Fibroblast of skin of abdomen (primary cell): ENCODE measurements around the gene TCOF1.

Experiments used
- DNase-seq: peaks from one replicate; pipeline ENCODE4 v3.0.0-alpha.2; 2013

The TCOF1 gene

DNA sequence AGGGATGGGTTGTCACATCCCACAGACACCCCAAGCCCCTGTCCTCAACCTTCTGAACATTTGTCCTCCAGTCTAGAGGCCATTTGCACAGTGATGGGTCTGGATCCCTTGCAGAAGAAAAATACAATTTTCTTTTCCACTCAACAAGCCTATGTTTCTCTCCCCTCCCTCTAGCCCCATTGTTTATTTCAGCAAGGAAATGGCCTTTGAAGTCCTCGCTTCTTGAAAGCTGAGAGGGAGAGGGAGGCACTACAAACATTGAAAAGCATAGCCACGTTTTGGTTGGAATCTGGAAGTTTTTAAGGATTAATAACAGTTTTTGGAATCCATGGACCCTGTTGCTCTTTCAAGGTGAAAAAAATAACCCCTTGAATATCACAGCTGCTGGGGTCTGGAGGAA, 30.8 kb upstream of the TCOF1 start:
- DNase-seq, result no peak

DNA sequence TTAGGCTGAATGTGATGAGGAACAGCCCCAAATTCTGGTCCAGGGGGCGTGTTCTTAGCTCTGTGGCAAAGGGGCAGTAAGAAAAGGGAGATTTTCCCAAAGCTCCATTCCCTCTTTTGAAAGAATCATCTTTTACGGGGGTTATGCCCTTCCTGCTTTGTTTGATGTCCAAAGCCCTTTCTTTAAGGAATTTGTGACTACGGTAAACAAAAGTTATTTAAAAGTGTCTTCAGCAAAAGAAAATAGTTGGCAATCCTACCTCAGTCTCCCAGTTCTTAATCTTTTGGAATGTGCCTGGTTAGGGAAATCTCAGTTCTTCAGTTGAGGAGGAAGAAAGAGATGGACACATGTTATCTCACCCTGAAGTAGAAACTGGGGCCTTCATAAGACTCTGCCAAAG, 30.4 kb upstream of the TCOF1 start:
- DNase-seq, result no peak

DNA sequence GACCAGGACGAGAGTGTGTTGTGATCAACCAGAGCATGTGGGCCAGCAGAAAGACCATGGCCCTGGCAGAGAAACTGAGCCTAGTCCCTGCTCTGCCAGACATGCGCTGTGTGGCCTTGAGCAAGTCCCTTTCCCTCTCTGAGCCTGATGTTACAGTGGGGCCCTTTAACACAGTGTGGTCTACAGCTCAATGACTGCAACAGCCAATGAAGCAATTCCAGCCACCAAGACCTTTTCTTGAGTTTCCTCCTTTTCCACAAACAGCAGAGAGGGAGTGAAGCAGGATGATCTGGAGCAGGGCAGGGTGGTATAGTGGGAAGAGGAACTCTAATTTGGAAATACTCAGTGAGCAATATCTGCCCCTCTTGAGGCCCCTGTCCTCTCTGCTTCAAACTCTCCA, 29.0 kb upstream of the TCOF1 start:
- DNase-seq, result no peak

DNA sequence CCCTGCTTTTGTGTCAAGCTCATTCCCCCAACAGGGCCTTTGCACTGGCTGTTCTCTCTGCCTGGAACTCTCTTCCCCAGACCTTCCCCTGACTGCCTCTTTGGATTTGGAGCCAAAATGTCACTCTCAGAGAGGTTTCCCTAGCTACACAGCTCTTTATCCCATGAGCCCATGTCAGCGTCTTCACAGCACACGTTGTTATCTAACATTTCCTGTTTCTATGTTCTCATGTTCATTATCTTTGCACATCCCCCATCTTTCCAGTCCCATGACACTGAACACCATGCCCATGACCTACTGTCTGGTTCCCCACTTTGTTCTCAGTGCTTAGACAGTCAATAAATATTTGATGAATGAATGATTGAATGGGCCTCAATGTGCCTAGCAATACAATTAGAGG, 28.5 kb upstream of the TCOF1 start:
- no peak for DNase-seq

DNA sequence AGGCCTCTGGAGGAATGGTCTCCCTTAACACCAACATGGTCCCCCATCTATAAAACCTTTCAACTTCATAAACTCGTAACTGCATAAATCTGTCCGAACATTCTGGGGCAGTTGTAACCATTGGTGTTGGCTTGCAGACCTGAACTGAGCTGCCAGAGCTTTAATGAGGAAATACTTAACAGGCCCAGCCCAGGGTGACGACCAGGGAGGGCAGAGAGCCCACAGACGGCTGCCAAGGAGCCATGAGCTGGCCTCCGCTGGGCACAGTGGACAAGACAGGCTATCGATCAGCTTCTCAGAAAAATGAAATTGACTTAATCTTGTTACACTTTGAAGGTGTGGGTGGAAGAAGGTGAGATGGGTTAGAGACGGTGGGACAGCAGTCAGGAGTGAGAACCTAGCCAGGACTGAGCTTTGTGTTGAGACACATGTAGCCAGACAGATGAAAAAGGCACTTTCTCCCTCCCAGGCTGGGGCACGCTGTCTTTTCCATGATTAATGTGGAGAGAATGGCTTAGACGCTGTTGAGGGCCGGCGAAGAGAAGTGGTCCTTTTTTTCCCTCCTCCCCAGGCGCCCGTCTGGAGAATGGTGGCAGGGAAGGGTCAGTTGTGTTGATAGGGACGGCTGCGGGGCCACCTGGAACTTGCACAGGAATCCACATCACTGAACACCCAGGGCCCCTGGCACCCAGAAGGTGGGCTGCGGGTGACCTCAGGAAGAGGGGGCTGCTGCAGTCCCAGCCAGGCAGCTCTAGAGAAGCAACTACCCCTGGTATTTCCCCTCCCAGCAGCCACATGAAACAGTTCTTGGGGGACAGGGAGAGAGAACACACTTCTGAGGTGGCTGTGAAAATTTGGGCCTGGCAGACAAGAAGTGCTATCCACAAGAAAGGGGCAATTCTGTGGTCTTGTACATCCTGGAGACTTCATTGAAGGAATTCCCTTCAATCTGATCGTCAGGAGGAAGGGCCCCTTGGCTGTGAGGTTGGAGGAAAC, 27.3 kb upstream of the TCOF1 start:
- no peak for DNase-seq

DNA sequence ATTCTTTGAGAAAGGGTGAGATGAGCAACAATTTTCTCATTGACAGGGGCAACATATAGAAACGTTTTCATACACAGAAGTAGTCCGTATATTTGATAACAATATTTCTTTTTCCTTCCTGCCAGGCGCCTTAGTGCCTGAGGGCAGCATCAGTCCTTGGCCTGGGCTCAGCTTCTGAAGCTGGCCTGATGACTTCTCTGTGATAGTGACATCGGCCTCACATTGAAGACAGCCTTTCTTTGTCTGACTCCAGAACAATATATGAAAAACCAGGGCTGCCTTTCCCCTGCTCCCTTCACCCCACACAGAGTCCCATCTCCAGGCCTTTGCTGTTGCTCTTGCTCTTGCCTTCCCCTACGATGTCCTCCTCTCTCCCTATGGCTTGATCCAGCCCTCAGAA, 24.1 kb upstream of the TCOF1 start:
- DNase-seq, result no peak

DNA sequence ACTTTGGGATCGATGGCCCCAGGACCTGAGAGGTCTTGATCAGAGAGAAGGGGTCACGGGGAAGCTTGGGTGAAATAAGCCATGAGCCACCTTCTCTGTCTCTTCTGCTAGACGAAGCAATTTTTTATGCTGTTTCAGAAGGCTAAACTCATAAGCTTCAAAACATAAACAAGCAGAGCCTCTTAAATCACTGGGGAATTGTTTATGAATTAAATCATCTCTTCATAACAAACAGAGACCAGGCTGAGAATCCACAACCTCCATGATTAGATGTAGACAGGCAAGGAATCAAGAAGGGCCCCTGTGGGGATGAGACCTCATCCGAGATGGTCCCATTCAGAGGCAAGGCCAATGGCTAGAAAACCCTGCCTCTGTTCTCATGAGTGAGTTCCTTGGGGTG, 21.7 kb upstream of the TCOF1 start:
- no peak for DNase-seq

DNA sequence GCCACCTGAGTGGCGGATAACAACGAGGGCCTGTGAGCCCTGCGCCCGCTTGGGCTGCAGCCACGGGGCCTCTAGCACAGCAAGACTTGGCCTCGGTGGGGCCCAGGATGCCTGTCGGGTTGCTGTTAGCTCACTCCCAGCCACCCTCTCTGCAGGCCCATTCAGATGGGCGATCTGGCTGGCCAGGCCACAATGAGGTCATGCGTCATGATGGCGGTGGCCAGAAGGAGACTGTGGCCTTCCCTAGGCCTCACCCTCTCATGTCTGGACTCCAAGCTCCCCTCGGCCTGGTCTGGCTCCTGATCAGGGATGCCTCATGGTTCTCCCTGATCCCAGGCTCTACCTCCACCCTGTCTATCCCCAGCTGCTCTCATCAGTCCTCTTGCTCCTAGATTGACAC, 19.0 kb upstream of the TCOF1 start:
- DNase-seq, result no peak

DNA sequence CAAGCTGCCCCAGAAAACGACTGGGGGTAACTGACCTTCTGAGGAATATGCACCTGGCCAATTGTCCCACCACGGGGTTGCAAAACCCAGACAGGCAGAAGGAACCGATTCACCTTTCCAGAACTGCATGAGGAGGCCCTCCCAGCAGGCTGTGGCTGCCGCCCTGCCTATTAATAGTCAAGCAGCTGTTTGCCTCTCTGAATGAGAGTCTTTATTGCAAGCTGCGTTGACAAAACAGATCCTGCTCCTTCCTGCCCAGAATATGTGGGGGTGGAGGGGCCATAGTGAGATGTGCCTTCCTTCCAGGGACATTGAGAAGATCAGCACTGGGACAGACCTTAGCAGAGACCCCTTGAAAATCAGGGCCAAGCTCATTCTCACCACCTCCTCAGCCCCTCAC, 18.3 kb upstream of the TCOF1 start:
- DNase-seq, result no peak

DNA sequence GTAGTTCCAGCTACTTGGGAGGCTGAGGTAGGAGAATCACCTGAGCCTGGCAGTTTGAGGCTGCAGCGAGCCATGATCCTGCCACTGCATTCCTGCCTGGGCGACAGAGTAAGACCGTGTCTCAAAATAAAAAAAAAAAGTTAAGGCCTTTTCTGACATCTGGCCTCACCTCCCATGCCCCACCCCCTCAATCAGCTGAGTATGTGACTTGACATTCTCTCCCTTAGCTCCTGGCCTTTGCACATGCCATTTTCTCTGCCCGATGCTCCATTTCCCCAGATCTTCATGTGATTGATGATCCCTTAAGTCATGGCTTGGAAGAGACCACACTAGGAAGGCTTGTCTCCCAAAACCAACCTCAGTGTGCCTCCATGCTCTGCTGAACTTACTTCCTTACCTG, 17.7 kb upstream of the TCOF1 start:
- DNase-seq, result no peak

DNA sequence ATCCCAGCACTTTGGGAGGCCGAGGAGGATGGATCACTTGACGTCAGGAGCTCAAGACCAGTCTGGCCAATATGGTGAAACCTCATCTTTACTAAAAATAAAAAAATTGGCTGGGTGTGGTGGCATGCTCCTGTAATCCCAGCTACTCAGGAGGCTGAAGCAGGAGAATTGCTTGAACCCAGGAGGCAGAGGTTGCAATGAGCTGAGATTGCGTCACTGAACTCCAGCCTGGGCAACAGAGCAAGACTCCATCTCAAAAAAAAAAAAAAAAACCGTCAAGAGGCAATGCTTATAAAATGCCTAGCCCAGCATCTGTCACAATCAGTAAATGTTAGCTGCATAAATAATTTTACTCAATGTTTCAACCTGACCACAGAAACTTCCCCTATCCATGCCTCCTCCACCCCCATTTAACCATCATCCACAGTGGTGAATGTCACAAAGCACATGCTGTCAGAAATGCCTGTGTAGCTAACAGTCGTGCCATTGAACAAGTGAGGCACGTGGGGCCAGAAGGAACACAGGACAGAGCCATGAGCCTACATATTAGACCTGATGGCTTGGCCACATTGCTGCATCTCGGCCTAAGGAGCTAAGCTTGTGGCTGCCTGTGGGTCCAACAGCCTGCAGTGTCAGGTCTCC, 16.8 kb upstream of the TCOF1 start:
- no peak for DNase-seq

DNA sequence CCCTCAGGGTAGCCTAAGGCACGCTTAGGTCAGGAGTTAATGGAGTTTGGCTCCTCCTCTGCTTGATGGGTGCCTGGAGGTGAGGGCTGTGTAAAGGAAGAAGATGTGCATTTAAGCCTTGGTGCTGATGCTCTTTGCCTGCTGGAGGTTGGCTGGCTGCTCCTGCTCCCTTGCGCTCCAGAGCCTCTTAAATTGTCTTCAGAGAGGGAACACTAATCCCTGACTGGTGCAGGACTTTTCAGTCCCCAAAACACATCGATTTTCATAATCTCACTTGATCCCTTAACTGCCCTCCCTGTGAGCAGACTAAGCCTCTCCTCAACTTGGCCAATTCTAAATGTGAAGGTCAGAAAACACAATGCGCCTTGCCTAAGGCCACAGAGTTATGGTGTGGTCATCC, 16.2 kb upstream of the TCOF1 start:
- no peak for DNase-seq

DNA sequence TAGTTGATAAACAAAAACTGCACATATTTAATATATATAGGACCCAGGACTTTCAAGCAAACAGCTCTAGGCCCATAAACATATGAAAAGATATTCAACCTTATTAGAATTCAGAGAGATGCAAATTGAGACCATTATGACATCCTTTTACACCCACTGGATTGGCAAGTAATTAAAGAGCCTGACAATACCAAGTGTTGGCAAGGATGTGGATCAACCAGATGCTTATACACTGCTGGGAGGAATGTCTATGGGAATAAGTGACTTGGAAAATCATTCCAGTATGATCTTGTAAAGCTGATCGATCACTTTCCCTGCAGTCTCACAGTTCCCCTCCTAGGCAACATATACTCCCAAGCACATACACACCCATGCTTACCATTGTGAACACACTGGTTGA, 15.5 kb upstream of the TCOF1 start:
- DNase-seq, result no peak

DNA sequence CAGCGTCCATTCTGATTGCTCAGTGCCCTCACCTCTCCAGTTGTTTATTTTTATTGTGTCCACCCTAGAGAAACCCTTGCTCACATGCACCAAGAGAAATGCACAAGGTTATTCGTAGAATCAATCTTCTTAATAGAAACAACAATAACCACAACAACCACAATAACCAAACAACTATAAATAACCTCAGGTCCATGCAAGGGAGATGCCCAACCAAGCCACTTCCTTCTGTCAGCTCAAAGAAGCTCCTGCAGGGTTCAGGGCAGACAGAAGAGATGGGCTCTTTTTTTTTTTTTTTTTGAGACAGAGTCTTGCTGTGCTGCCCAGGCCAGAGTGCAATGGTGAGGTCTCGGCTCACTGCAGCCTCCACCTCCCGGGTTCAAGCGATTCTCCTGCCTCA, 14.9 kb upstream of the TCOF1 start:
- DNase-seq, result no peak

DNA sequence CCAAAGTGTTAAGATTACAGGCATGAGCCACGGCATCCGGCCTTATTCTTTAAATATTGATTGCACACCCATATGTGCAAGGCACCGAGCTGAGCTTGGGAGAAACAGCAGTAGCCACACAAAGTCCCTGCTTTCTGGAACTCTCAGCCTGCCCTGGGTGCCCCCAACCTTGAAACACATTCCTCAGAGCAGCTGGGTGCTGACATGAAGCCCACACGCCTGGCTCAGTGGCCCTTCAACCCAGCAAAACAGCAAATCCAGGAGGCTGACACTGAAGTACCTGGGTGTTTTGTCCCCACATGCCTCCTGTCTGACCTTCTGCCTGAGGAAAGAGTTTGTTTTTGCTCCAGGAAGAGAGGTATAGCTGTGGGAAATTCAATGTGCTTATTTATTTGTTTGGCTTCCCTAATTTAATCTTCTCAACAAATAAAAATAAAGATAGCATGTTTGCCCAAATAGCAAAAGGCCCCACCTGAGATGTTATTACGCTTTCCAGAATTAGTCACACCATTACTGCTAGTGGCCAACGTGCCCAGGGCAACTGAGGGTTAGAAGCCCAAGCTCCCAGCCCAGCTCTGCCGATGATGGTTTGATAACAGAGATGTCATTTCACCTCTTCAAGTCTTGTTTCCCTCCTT, 13.4 kb upstream of the TCOF1 start:
- DNase-seq, result no peak

DNA sequence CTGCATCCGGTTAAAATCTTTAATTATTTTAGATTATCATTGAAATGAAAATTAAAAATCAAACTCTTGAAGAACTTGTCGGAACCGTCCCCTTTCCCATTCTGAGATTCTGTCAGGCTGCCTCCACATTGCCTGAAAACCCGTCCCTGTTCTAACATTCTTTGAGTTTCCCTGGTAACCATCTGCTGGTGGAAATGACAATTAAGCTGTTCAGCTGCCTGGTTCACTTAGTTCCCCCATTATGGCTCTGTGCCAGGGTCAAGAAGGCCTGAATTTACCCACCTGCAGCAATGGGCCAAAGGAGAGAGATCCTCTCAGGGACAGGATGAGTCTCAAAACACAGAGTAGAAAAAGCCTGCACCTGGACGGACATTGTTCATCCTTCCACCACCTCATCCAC, 11.8 kb upstream of the TCOF1 start:
- DNase-seq, result no peak

DNA sequence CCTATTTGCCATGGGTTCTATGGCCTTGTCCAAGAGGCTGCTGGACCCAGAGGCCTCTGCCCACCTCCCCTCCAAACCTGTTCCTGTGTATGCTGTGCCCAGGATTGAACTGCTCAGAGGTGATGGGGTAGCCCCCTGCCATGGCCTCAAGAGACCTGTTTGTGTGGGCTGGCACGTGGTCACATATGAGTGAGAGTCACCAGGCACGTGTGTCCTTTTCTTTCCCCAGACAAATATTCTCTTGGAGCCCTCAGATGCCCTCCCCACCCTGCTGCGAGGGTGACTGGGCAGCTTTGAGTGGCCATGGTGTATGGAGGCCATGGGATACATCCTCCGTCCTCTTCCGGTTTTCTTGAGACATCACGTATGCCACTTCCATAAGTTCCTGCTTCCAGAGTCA, 10.9 kb upstream of the TCOF1 start:
- no peak for DNase-seq

DNA sequence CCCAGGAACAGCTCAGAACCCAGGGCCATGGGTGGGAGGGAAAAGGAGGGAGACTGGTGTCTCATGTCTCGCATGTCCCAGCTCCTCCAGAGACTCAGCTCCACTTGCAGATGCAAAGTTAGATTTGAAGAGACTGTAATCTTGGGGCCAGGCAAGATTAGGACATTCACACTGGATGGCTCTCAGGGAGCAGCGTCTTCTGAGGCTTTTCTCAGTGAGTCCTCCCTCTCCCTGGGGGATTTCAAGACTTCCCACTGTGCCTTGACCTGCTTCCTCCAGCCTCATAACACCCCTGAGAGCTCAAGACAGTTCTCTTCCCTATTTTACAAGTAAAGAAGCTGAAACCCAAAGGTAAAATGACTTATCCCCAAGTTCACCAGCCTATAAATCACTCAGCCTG, 10.5 kb upstream of the TCOF1 start:
- no peak for DNase-seq

DNA sequence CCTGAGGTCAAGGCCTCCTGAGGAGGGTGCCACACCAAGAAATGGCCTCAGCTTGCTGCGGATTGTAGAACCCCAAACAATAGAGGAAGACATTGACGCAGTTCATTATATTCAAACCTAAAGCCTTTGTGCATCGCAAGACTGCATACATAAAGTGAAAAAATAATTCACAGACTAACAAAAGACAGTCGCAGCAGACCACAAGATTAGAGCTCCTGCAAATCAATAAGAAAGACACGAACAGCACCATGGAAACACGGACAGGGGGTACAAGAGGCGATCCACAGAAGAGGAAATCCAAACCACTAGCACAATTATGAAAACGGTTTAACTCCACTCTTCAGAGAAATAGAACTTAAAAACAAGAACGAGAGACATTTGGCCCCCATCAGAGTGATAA, 10.0 kb upstream of the TCOF1 start:
- no peak for DNase-seq

DNA sequence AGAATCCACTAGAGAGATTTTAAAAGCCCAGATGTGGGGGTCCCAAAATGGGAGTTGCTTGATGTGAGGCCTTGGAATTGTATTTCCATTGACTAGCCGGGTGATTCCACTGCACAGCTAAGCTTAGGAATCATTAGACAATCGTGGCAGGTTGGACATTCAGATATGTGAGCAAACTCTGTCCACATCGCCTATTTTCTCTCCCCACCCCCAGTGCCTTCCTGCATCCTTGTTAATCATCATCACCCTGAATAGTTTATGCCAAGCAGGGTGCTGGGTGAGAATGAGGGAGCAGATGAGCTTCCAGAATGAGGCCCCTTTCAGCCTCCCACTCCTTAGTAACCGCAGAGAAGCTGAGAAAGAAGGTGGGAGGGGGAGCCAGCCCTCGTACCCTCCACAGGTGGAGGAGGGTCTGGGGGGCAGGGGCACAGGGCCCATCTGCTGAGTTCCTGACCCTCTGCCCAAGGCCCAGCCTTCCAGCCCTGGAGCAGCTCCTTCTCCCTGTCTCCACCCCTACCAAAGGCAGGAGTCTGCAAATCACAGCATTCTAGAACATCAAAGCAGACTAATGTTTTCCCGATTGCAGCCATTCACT, 7.7 kb upstream of the TCOF1 start:
- DNase-seq, result no peak

DNA sequence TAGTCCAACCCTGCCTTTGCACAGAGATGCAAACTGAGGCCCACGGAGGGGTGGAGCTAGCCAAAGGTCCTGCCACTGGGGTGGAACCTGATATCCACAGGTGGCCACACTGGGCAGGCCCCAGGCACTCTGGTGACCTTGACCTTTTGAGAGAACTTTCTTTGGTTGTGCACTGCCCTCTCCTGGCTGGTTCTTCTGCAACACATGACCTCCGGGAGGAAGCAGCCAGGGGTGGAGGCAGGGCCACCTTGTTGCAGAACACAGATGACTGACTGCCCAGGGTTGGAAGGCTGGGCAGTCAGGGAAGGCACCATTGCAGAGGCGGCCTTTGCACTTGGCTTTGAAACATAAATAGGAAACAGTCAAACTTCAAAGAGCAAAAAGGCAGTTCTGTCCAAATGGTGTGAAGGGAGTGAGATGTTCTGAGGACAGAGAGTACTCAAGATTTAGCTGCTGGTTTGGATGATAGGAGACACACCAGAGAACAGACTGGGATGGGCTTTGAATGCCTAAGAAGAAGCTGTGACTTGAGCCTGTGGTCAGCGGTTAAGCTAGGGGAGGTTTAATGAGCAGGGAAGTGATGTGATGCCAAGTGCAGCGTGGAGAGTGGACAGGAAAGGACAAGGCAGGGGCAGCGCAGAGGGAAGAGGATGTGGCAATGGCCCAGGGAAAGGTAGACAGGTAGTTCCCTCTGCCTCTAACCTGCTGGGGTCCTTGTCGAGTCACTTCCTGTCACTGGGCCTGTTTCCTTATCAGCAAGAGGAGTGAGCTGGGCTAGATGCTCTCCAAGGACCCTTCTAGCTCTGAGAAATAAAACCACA, 6.8 kb upstream of the TCOF1 start:
- DNase-seq, result peak; percentile 56

DNA sequence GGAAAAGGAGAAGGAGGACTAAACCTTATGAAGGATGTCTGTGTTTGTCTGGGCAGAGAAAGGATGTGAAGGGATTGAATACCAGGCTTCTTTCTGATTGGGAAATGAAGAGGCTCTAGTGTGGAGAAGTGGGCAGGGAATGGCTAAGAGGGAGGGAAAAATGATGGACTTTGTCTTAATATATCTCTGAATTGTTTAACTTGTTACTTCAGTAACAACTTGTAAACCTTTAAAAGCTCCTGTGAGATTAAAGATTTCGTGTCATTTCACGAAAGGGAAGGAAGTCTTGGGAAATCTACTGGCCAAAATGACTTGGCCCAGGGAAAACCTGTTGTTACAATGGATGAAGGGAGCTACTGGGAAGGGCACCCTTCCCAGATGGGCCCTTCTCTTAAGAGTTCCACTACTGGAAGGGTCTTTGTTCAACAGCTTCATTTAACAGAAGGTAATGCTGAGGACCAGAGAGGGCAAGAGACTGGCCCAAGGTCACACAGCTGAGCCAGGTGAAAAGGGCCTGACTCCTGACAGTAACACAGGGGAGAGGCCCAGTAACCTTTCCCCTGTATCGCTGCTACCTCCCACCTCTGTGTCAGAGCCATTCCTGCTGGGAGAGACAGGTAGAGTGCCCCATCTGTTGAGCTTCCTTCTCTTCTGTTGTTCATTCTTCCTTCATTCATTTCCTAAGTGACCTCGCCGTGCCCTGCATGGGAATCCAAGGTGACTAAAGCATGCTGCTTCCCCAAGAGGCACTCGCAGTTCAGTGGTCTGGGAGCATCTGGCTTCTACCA, 5.1 kb upstream of the TCOF1 start:
- DNase-seq, result peak; percentile 14
